Aorta (tissue), 5 donors: ENCODE data around the gene ECSCR. TPM values are rescaled to one million over a fixed set of nuclear protein-coding genes. Genes with fewer than 3 reads are reported as not detected.
"Not testable (repeated sequence)": the region's sequence is repeated elsewhere in the genome, so short reads cannot be mapped to it uniquely, and the experiment has no call there.

Experiments used
- ATAC-seq: fragments of 200-7000 bp; cut with Tn5 transposase; one replicate; pipeline ENCODE4 v1.9.1; 2022; ENCODE audit warnings: moderate library complexity; ENCODE audit not compliant: low FRiP score
- DNase-seq, 2 donors: peaks; one replicate each; pipeline ENCODE4 v3.0.0-alpha.2; 2020
- H3K27ac ChIP-seq, 2 donors: one replicate each; pipeline ENCODE4 v1.5.1; 2013; ENCODE audit warnings: low read length in 2 of 2, mild to moderate bottlenecking in 2 of 2, moderate library complexity in 2 of 2, control low read depth in 1 of 2, inconsistent platforms in 1 of 2, low read depth in 1 of 2
- H3K27me3 ChIP-seq, 2 donors: one replicate each; pipeline ENCODE4 v1.6.1; 2013; ENCODE audit warnings: control low read depth in 1 of 2, low read length in 1 of 2, mild to moderate bottlenecking in 1 of 2, moderate library complexity in 1 of 2; ENCODE audit not compliant: insufficient read depth in 2 of 2, control insufficient read depth in 1 of 2
- H3K36me3 ChIP-seq, 2 donors: one replicate each; pipeline ENCODE4 v1.6.1; 2013; ENCODE audit warnings: control low read depth in 1 of 2, low read length in 1 of 2, mild to moderate bottlenecking in 1 of 2; ENCODE audit not compliant: insufficient read depth in 2 of 2, control insufficient read depth in 1 of 2
- H3K4me1 ChIP-seq, 2 donors: one replicate each; pipeline ENCODE4 v1.6.1; 2013; ENCODE audit warnings: low read length in 2 of 2, control low read depth in 1 of 2, mild to moderate bottlenecking in 1 of 2, moderate library complexity in 1 of 2; ENCODE audit not compliant: insufficient read depth in 2 of 2, control insufficient read depth in 1 of 2
- H3K4me3 ChIP-seq, 2 donors: one replicate each; pipeline ENCODE4 v1.5.1; 2013; ENCODE audit warnings: low read length in 2 of 2, control low read depth in 1 of 2, mild to moderate bottlenecking in 1 of 2
- H3K9me3 ChIP-seq: one replicate; pipeline ENCODE4 v1.6.1; 2013; ENCODE audit warnings: mild to moderate bottlenecking, low read length; ENCODE audit not compliant: control insufficient read depth
- WGBS, 2 donors: extraction: QIAGEN DNeasy Blood & Tissue Kit; methylation state at CpG; one replicate each; pipeline ENCODE4 v1.1.7; 2013; 5-methylcytosine and 5-hydroxymethylcytosine counted together
- intact Hi-C, 2 donors: fragments of 100-400 bp; cut with DNase I; formaldehyde crosslinking; loops; one replicate each; pipeline versions ENCODE4 v1.14.2 to v1.15.0; 2022
- polyA plus RNA-seq, 2 donors: library from polyadenylated mRNA; stranded (reverse); fragments of 200-250 nt; gene quantifications; one replicate each; pipeline ENCODE4 v1.2.3, GENCODE V29; 2013
- total RNA-seq, 2 donors: library from RNA; stranded (reverse); fragmentation: NEBNext Ultra II Directional; extraction: Animal tissue kit (Norgen Biotek cat#: 25700); gene quantifications; one replicate each; pipeline ENCODE4 v1.2.1, GENCODE V29; 2021
- donor health status: healthy with polysubstance abuse.
- donor health status: Bipolar disorder and iron deficiency.
- donor health status: DM: no; HTN: no; CAD: no.
- donor health status: DM: no; HTN: no; CAD: no.
- donor health status: DM: yes; HTN: yes; CAD: no.

The ECSCR gene
- total and polyA plus RNA-seq, 4 donors: 6.1 to 51.3 (median 22.4) TPM

DNA sequence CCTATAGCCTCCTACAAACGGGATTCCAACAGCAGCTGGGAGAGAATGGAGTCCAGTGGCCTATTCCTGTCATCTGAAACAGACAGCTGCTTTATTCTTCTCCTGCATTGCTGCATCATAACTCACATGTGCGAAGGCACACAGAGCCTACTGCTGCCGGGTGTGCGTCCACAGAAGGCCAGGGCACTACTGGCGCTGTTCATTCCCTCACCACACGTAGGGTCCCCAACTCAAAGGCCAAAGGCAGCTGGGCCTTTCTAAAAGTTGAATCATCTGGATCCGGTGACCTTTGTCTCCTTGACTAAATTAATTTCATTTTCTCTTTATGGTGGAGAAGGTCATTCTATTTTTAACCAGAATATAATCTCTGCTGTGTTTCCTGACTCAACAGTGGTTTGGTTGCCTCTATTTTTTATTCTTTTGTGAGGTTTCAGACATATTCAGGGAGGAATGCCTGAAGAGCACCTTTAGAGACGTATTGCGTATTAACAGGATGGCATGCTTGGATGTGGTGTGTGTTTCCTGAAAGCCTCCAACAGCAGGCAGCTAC, 47.9 kb downstream of the ECSCR start:
- Histone ChIP-seq H3K9me3 (no peaks in the 10 kb centered on the region), H3K36me3 (peaks cover 0 to 2% of the 10 kb centered on the region in 2 donors), H3K27ac (no peak overlapping the region), H3K27me3 (no peaks in the 10 kb centered on the region), H3K4me3 (no peak overlapping the region), H3K4me1 (no peaks in the 10 kb centered on the region)
- DNase-seq: no peak
- 66 to 70% methylated on average over 9 of the region's 9 CpGs for WGBS, 2 donors
- no peak for ATAC-seq
- intact Hi-C loops: loop anchor here in 1 of 2 donors (5.0 kb wide), 1 partner anchor 148 kb away; the partner anchor contains the start of gene UBE2D2

GRCh38 chr5:139413963-139414362, 48.6 kb downstream of the ECSCR start:
- peaks cover 0 to 2% of the 10 kb centered on the region in 2 donors for H3K36me3 ChIP-seq
- no peaks in the 10 kb centered on the region for H3K27me3 ChIP-seq
- H3K4me3 ChIP-seq: no peak overlapping the region
- no peaks in the 10 kb centered on the region for H3K4me1 ChIP-seq
- no peak for DNase-seq
- no peak for ATAC-seq
- intact Hi-C loops: no loop called here
- no peaks in the 10 kb centered on the region for H3K9me3 ChIP-seq
- WGBS, 2 donors: 88 to 89% methylated on average over 6 of the region's 6 CpGs
- H3K27ac ChIP-seq: no peak overlapping the region

DNA sequence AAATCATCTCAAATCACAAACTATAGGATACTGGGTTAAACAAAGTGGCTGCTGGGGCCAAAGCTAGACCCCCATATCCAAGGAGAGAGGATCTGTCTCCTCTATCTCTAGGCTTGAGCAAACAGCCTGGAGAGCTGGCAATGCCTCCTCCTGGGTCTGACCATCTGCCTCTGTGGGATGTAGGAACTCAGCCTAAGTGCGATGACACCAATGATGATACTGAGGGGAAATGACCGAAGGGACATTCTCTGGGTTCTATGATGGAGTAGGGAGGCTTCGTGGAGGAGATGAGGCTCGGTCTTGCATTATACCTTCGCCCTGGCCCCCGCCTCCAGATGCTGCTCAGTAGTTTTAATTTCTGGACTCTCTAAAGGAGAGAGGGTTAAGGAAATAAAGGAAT, 49.4 kb downstream of the ECSCR start:
- no peaks in the 10 kb centered on the region for H3K27me3 ChIP-seq
- H3K4me3 ChIP-seq: no peak overlapping the region
- no peak for ATAC-seq
- H3K36me3 ChIP-seq: peaks cover 0 to 2% of the 10 kb centered on the region in 2 donors
- intact Hi-C loops: no loop called here
- H3K27ac ChIP-seq: no peak overlapping the region
- no peaks in the 10 kb centered on the region for H3K9me3 ChIP-seq
- DNase-seq: no peak
- H3K4me1 ChIP-seq: no peaks in the 10 kb centered on the region
- 95 to 96% methylated on average over 6 of the region's 6 CpGs for WGBS, 2 donors

GRCh38 chr5:139410993-139411828, 51.3 kb downstream of the ECSCR start:
- intact Hi-C loops: no loop called here
- DNase-seq (no peak), ATAC-seq (no peak)
- Histone ChIP-seq H3K4me1 (no peaks in the 10 kb centered on the region), H3K4me3 (no peak overlapping the region), H3K27me3 (no peaks in the 10 kb centered on the region), H3K9me3 (no peaks in the 10 kb centered on the region), H3K36me3 (peaks cover 0 to 2% of the 10 kb centered on the region in 2 donors), H3K27ac (peak overlapping the region; percentile 38 to 74)
- 60 to 61% methylated on average over 17 of the region's 17 CpGs for WGBS, 2 donors

DNA sequence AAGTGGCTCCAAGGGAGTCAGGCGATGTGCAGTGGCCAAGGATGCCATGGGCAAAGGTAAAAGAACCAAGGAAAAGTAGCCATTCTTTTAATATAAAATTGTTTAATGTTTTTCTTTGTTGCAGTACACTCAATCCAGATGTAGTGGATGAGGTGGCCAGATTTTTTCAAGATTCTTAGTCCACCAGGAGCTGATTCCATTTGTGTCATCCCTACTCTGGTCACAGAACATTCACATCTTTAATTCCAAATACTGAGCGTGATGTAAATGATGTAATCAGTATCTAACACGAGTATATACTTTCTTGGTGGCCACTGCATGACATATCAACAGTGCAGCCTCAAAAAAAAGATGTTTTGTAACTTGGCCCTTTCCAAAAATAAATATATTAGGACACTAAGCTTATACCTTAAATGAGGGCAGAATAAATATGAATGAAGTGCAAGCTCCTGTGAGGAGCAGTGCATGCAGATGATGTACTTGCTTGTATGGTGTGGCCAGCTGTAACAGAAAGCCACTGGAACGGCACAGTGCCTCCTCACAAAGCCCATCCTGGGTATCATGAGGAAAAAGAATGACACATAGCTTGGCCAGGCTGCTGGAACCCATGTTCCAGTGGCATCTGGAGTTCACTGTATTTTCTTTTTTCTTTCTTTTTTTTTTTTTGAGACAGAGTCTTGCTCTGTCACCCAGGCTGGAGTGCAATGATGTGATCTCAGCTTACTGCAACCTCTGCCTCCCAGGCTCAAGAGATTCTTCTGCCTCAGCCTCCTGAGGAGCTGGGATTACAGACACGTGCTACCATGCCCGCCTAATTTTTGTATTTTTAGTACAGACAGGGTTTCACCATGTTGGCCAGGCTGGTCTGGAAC, 52.2 kb downstream of the ECSCR start:
- Histone ChIP-seq H3K4me3 (no peak overlapping the region), H3K27me3 (no peaks in the 10 kb centered on the region), H3K36me3 (peaks cover 0 to 2% of the 10 kb centered on the region in 2 donors), H3K4me1 (no peaks in the 10 kb centered on the region), H3K27ac (peak overlapping the region in 1 of 2 donors; percentile 74), H3K9me3 (no peaks in the 10 kb centered on the region)
- ATAC-seq (no peak), DNase-seq (peak in 1 of 2 donors; percentile 30)
- intact Hi-C loops: no loop called here
- WGBS, 2 donors: 43 to 44% methylated on average over 6 of the region's 6 CpGs

- H3K9me3 ChIP-seq, DNase-seq, ATAC-seq, H3K4me3 ChIP-seq, H3K36me3 ChIP-seq, intact Hi-C loops, H3K27ac ChIP-seq, H3K4me1 ChIP-seq, H3K27me3 ChIP-seq: not testable (repeated sequence)
- WGBS, 2 donors: 93 to 94% methylated on average over 5 of the region's 5 CpGs
These were observed 53.4 kb downstream of the ECSCR start for GRCh38 chr5:139409116-139409515.

GRCh38 chr5:139408191-139408590, 54.4 kb downstream of the ECSCR start:
- H3K27ac ChIP-seq: no peak overlapping the region
- intact Hi-C loops: no loop called here
- 88 to 94% methylated on average over 7 of the region's 7 CpGs for WGBS, 2 donors
- no peaks in the 10 kb centered on the region for H3K27me3 ChIP-seq
- H3K4me3 ChIP-seq: no peak overlapping the region
- H3K36me3 ChIP-seq: peaks cover 0 to 1% of the 10 kb centered on the region in 2 donors
- DNase-seq (no peak), ATAC-seq (no peak)
- no peaks in the 10 kb centered on the region for H3K9me3 ChIP-seq
- H3K4me1 ChIP-seq: no peaks in the 10 kb centered on the region

- DNase-seq (no peak), ATAC-seq (no peak)
These were observed 55.0 kb downstream of the ECSCR start for GRCh38 chr5:139407517-139407916.

More at GRCh38 chr5:139407517-139407916, 55.0 kb downstream of the ECSCR start:
- intact Hi-C loops: no loop called here
- H3K4me1 ChIP-seq: no peaks in the 10 kb centered on the region
- no peak overlapping the region for H3K4me3 ChIP-seq
- no peaks in the 10 kb centered on the region for H3K27me3 ChIP-seq
- no peaks in the 10 kb centered on the region for H3K9me3 ChIP-seq
- H3K36me3 ChIP-seq: no peaks in the 10 kb centered on the region
- no peak overlapping the region for H3K27ac ChIP-seq
